Skeletal muscle tissue (tissue), 4 donors: Measurements from ENCODE around the gene RALY. TPM values are rescaled to one million over a fixed set of nuclear protein-coding genes. Genes with fewer than 3 reads are reported as not detected.
A peak's percentile ranks its signal among the peaks of the same experiment; 100 is the strongest.
"Not testable (repeated sequence)": the region's sequence is repeated elsewhere in the genome, so short reads cannot be mapped to it uniquely, and the experiment has no call there.

Source experiments
- H3K27ac ChIP-seq: one replicate; pipeline ENCODE4 v1.7.0; 2013; ENCODE audit warnings: mild to moderate bottlenecking, low read depth, low read length, inconsistent platforms
- H3K27me3 ChIP-seq, 3 donors: one replicate each; pipeline ENCODE4 v1.7.0; 2013; ENCODE audit warnings: low read length in 3 of 3; ENCODE audit not compliant: control insufficient read depth in 3 of 3, insufficient read depth in 3 of 3
- H3K36me3 ChIP-seq, 3 donors: one replicate each; pipeline ENCODE4 v1.7.0; 2013; ENCODE audit warnings: low read length in 3 of 3; ENCODE audit not compliant: control insufficient read depth in 3 of 3, insufficient read depth in 3 of 3
- H3K4me1 ChIP-seq, 3 donors: one replicate each; pipeline ENCODE4 v1.7.0; 2013; ENCODE audit warnings: low read length in 3 of 3, mild to moderate bottlenecking in 3 of 3; ENCODE audit not compliant: control insufficient read depth in 3 of 3, insufficient read depth in 3 of 3
- H3K4me3 ChIP-seq, 3 donors: one replicate each; pipeline ENCODE4 v1.7.0; 2013; ENCODE audit warnings: low read length in 3 of 3
- H3K9ac ChIP-seq, 3 donors: one replicate each; pipeline ENCODE4 v1.7.0; 2013; ENCODE audit warnings: low read length in 3 of 3, mild to moderate bottlenecking in 3 of 3, moderate library complexity in 2 of 3, low read depth in 1 of 3
- H3K9me3 ChIP-seq, 3 donors: one replicate each; pipeline ENCODE4 v1.7.0; 2013; ENCODE audit warnings: low read length in 3 of 3; ENCODE audit not compliant: control insufficient read depth in 3 of 3
- total RNA-seq: library from RNA; depleted of rRNA; stranded (reverse); fragments of >200 nt; gene quantifications from one replicate; pipeline ENCODE4 v1.2.3, GENCODE V29; 2014
- donor health status: Osteomylitis.

RALY gene
- total RNA-seq, 1 donor from 2014 or later: 52.2 TPM

- H3K4me1 ChIP-seq: no peaks in the 10 kb centered on the region
- H3K9me3 ChIP-seq: no peaks in the 10 kb centered on the region
- H3K36me3 ChIP-seq: no peaks in the 10 kb centered on the region
- H3K27me3 ChIP-seq: no peaks in the 10 kb centered on the region
- H3K27ac ChIP-seq: no peak overlapping the region
- no peak overlapping the region for H3K4me3 ChIP-seq
- no peak overlapping the region for H3K9ac ChIP-seq
These were observed 128.7 kb downstream of the RALY start for GRCh38 chr20:34122274-34122980.

DNA sequence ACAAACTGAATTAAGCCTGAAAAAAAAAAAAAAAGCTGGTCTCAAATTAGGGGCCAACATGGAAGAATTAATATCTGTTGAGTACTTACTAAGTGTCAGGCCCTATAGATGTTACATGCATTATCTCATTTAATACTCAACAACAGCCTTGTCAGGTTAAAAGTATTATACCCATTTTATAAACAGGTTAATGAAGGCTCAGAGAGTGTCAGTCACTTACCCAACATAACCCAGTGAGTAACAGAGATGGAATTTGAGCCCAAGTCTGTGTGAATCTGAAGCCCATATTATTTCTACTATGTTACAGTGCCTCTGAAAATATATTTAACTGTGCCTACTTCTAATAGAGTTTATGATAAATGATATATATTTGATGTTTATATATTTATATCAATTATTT, 129.6 kb downstream of the RALY start:
- H3K36me3 ChIP-seq: no peaks in the 10 kb centered on the region
- H3K27me3 ChIP-seq: no peaks in the 10 kb centered on the region
- no peak overlapping the region for H3K27ac ChIP-seq
- no peaks in the 10 kb centered on the region for H3K4me1 ChIP-seq
- no peak overlapping the region for H3K9ac ChIP-seq
- H3K9me3 ChIP-seq: no peaks in the 10 kb centered on the region
- no peak overlapping the region for H3K4me3 ChIP-seq

DNA sequence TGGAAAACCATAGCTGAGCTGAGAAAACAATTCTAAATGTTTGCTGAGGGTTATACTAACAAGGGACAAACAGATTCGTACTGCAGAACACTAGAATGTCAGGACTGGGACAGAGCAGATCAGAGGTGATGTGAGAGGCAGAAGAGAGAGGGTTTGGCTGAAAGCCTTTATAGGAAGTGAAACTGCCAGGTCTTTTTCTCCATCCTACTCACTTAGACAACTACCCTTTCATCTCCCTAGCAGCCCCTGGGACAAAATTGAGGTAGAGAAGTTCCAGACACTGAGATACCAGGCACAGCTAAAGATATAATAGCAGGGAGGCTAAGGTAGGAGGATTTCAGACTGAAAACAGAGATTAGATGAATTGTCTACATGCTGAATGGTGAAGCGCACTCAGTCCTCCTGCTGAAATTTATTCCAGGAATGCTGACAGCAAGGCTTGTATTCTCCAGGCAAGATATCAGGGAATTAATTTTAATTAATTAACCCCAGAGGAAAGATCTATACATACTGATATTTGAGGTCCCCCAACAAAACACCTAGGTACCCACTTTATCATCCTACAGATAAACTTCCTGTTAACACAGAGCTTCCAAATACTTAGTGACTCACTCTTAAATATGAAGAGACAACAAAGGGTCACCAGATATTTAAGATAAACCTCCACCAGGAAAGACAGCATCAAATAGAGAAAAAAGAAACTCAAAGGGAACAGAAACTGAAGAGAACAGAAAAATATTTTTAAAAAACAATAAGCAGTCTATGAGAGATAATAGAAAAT, 130.9 kb downstream of the RALY start:
- Histone ChIP-seq H3K4me1 (peaks cover 2 to 3% (median 2%) of the 10 kb centered on the region in 3 donors), H3K27me3 (no peaks in the 10 kb centered on the region), H3K9ac (no peak overlapping the region), H3K4me3 (no peak overlapping the region), H3K9me3 (no peaks in the 10 kb centered on the region), H3K27ac (no peak overlapping the region), H3K36me3 (no peaks in the 10 kb centered on the region)

DNA sequence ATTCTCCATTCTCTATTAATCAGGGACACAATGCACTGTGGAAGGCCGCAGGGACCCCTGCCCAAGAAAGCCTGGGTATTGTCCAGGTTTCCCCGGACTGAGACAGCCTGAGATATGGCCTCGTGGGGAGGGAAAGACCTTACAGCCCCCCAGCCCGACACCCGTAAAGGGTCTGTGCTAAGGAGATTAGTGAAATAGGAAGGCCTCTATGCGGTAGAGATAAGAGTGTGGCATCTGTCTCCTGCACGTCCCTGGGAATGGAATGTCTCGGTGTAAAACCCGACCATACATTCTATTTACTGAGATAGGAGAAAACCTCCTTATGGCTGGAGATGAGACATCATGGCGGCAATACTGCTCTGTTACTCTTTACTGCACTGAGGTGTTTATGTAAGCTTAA, 134.1 kb downstream of the RALY start:
- H3K9me3 ChIP-seq: no peaks in the 10 kb centered on the region
- peaks cover 2 to 3% (median 2%) of the 10 kb centered on the region in 3 donors for H3K4me1 ChIP-seq
- H3K36me3 ChIP-seq: no peaks in the 10 kb centered on the region
- no peaks in the 10 kb centered on the region for H3K27me3 ChIP-seq
- no peak overlapping the region for H3K9ac ChIP-seq
- no peak overlapping the region for H3K4me3 ChIP-seq
- H3K27ac ChIP-seq: no peak overlapping the region

DNA sequence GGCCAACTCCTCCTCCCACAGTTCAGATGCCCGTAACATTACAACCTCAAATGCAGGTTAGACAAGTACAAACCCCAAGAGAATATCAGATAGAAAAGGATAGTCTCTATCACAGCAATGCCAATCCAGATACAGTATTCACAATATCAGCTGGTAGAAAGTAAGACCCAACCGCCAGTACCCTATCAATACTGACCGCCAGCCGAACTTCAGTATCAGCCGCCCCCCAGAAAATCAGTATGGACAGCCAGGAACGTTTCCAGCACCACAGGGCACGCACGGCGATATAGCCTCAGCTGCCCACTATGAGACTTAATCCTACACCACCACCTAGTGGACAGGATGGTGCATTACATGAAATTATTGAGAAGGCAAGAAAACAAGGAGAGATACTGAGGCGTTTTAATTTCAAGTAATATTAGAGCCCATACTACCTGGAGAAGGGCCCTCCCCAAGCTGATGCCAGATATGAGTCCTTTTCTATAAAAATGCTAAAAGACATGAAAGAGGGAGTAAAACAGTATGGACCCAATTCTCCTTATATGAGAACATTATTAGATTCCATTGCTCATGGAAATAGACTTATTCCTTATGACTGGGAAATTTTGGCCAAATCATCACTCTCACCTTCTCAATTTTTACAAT, 135.9 kb downstream of the RALY start:
- Histone ChIP-seq H3K4me3 (peak overlapping the region; percentile 47 to 55 (median 48)), H3K9ac (peak overlapping the region in 2 of 3 donors; percentile 50 to 62), H3K36me3 (no peaks in the 10 kb centered on the region), H3K4me1 (peaks cover 2 to 3% (median 2%) of the 10 kb centered on the region in 3 donors), H3K9me3 (no peaks in the 10 kb centered on the region), H3K27ac (no peak overlapping the region), H3K27me3 (no peaks in the 10 kb centered on the region)

- Histone ChIP-seq H3K27me3 (no peaks in the 10 kb centered on the region), H3K9ac (no peak overlapping the region), H3K27ac (no peak overlapping the region)
These were observed 137.8 kb downstream of the RALY start for GRCh38 chr20:34131491-34131890.

DNA sequence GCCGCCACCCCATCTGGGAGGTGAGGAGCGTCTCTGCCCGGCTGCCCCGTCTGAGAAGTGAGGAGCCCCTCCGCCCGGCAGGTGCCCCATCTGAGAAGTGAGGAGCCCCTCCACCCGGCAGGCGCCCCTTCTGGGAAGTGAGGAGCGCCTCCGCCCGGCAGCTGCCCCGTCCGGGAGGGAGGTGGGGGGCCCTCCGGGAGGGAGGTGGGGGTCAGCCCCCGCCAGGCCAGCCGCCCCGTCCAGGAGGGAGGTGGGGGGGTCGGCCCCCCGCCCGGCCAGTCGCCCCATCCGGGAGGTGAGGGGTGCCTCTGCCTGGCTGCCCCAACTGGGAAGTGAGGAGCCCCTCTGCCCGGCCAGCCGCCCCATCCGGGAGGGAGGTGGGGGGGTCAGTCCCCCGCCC, 138.8 kb downstream of the RALY start:
- not testable (repeated sequence) for H3K9ac ChIP-seq, H3K27ac ChIP-seq, H3K4me3 ChIP-seq, H3K27me3 ChIP-seq, H3K36me3 ChIP-seq, H3K9me3 ChIP-seq, H3K4me1 ChIP-seq

More at GRCh38 chr20:34131491-34131890, 137.8 kb downstream of the RALY start:
- H3K36me3 ChIP-seq: no peaks in the 10 kb centered on the region
- no peak overlapping the region for H3K4me3 ChIP-seq
- H3K9me3 ChIP-seq: no peaks in the 10 kb centered on the region
- peaks cover 2 to 3% (median 2%) of the 10 kb centered on the region in 3 donors for H3K4me1 ChIP-seq

GRCh38 chr20:34132943-34133342, 139.2 kb downstream of the RALY start:
- not testable (repeated sequence) for H3K9ac ChIP-seq, H3K36me3 ChIP-seq, H3K9me3 ChIP-seq, H3K27ac ChIP-seq, H3K4me3 ChIP-seq, H3K27me3 ChIP-seq, H3K4me1 ChIP-seq

- H3K4me3 ChIP-seq, H3K9me3 ChIP-seq, H3K9ac ChIP-seq, H3K36me3 ChIP-seq, H3K27me3 ChIP-seq, H3K4me1 ChIP-seq, H3K27ac ChIP-seq: not testable (repeated sequence)
These were observed 139.7 kb downstream of the RALY start for GRCh38 chr20:34133365-34133860.
